PFSK-1 (cell line): ENCODE data around the gene GAPT.

ENCODE experiments used
- FOXP2 ChIP-seq: optimal IDR thresholded peaks from 2 replicates; pipeline ENCODE3; 2011; ENCODE audit warnings: borderline replicate concordance, control low read depth, inconsistent platforms; ENCODE audit not compliant: insufficient read depth; ENCODE audit errors: extremely low read length, extremely low read depth
- POLR2AphosphoS5 ChIP-seq: IDR thresholded peaks from 2 replicates; pipeline ENCODE4 v1.6.1; 2012; ENCODE audit warnings: low read depth, mild to moderate bottlenecking, control low read depth, low read length, moderate library complexity
- REST ChIP-seq, 2 experiments: IDR thresholded peaks; 2 replicates each; pipeline versions ENCODE4 v1.6.1 to v1.8.0; 2011 to 2012; ENCODE audit warnings: low read depth in 2 of 2, low read length in 2 of 2, control low read depth in 1 of 2, inconsistent platforms in 1 of 2, mild to moderate bottlenecking in 1 of 2, moderate library complexity in 1 of 2; ENCODE audit not compliant: insufficient read depth in 1 of 2
- SIN3A ChIP-seq: IDR thresholded peaks from 2 replicates; pipeline ENCODE4 v1.6.1; 2012; ENCODE audit warnings: mild to moderate bottlenecking, low read length, moderate library complexity, borderline replicate concordance; ENCODE audit not compliant: insufficient read depth
- TAF1 ChIP-seq: IDR thresholded peaks from 2 replicates; pipeline ENCODE4 v1.6.1; 2012; ENCODE audit warnings: low read length, control low read depth, borderline replicate concordance; ENCODE audit not compliant: insufficient read depth

GAPT gene

GRCh38 chr5:58542709-58543108 lies 51.5 kb downstream of the GAPT start:
- TF ChIP-seq REST (IDR thresholded peaks at IDR 0.05; ENCODE audit: insufficient read depth in 1 of 2, low read depth in 2 of 2, low read length in 2 of 2): no peak
- TF ChIP-seq SIN3A: no peak
- TF ChIP-seq TAF1: no peak
- no peak for TF ChIP-seq POLR2AphosphoS5
- TF ChIP-seq FOXP2: no peak

GRCh38 chr5:58543723-58544122 lies 52.5 kb downstream of the GAPT start:
- TF ChIP-seq TAF1 (no peak), SIN3A (no peak), FOXP2 (no peak), POLR2AphosphoS5 (no peak), REST (IDR thresholded peaks at IDR 0.05; ENCODE audit: insufficient read depth in 1 of 2, low read depth in 2 of 2, low read length in 2 of 2) (no peak)

GRCh38 chr5:58544195-58544594 lies 53.0 kb downstream of the GAPT start:
- TF ChIP-seq SIN3A (no peak), FOXP2 (no peak), REST (IDR thresholded peaks at IDR 0.05; ENCODE audit: insufficient read depth in 1 of 2, low read depth in 2 of 2, low read length in 2 of 2) (no peak), TAF1 (no peak), POLR2AphosphoS5 (no peak)

- TF ChIP-seq TAF1 (no peak), SIN3A (no peak), REST (IDR thresholded peaks at IDR 0.05; ENCODE audit: insufficient read depth in 1 of 2, low read depth in 2 of 2, low read length in 2 of 2) (no peak), FOXP2 (no peak), POLR2AphosphoS5 (no peak)
Observed at GRCh38 chr5:58544926-58545325, 53.7 kb downstream of the GAPT start.

- TF ChIP-seq SIN3A: no peak
- TF ChIP-seq TAF1: no peak
- no peak for TF ChIP-seq POLR2AphosphoS5
- no peak for TF ChIP-seq REST (IDR thresholded peaks at IDR 0.05; ENCODE audit: insufficient read depth in 1 of 2, low read depth in 2 of 2, low read length in 2 of 2)
- no peak for TF ChIP-seq FOXP2
Observed at GRCh38 chr5:58545912-58546311, 54.7 kb downstream of the GAPT start.
